ENCODE results near the gene TFDP1.

DNA sequence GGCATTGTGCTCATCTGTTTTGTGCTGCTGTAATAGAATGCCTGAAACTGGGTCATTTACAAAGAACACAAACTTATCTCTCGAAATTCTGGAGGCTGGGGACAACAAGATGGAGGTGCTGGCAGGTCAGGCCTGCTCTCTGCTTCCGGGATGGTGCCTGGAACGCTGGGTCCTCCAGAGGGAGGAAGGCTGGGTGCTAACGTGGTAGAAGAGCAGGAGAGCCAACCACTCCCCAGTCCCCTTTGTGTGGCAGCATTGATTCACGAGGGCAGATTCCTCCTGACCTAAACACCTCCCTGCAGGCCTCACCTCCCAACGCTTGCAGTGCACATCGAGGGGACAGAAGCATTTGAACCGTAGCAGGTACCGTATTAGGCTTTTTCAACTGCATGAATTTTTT lies 34.1 kb upstream of the TFDP1 start:
- TF ChIP-seq, protein P1, sequence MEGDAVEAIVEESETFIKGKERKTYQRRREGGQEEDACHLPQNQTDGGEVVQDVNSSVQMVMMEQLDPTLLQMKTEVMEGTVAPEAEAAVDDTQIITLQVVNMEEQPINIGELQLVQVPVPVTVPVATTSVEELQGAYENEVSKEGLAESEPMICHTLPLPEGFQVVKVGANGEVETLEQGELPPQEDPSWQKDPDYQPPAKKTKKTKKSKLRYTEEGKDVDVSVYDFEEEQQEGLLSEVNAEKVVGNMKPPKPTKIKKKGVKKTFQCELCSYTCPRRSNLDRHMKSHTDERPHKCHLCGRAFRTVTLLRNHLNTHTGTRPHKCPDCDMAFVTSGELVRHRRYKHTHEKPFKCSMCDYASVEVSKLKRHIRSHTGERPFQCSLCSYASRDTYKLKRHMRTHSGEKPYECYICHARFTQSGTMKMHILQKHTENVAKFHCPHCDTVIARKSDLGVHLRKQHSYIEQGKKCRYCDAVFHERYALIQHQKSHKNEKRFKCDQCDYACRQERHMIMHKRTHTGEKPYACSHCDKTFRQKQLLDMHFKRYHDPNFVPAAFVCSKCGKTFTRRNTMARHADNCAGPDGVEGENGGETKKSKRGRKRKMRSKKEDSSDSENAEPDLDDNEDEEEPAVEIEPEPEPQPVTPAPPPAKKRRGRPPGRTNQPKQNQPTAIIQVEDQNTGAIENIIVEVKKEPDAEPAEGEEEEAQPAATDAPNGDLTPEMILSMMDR (IDR thresholded peaks at IDR 0.05) = no peak
- TF ChIP-seq POLR2A (IDR thresholded peaks at IDR 0.05) = no peak

Data from breast epithelium (tissue), 3 donors.